OCI-LY3 (cell line): ENCODE data around the gene ZNF689.

Source experiments
- CTCF ChIP-seq: fragments of 200-600, 300-600 bp; sonication (generic); IDR thresholded peaks from 2 replicates; pipeline ENCODE4 v1.5.1; 2014; ENCODE audit warnings: antibody characterized with exemption, low read length, low read depth
- EZH2phosphoT487 ChIP-seq: fragments of 200-600 bp; shearing (Covaris generic); IDR thresholded peaks from 2 replicates; pipeline ENCODE4 v1.6.1; 2018; ENCODE audit warnings: antibody characterized with exemption, mixed run types, low read depth

GRCh38 chr16:30658731-30659506 is 48.7 kb upstream of the ZNF689 start:
- peak; percentile 35 for TF ChIP-seq CTCF
- no peak for TF ChIP-seq EZH2phosphoT487
